HK-2 (cell line): ENCODE measurements around the gene DMRTA1.
"Not testable (repeated sequence)": the region's sequence is repeated elsewhere in the genome, so short reads cannot be mapped to it uniquely, and the experiment has no call there.

ENCODE experiments used
- DNase-seq: peaks from one replicate; pipeline ENCODE4 v3.0.0-alpha.2; 2018; ENCODE audit not compliant: unreplicated experiment

DMRTA1 gene

GRCh38 chr9:22446589-22446949, at the start of gene DMRTA1:
TSS of gene DMRTA1 (plus strand) at chr9:22446824. CDS start at chr9:22447066, 242 bp downstream.
- peak; percentile 79 for DNase-seq

- DNase-seq: no peak
Observed at GRCh38 chr9:22401671-22402070, 45.0 kb upstream of the DMRTA1 start.

- DNase-seq: no peak
Observed at GRCh38 chr9:22405869-22406659, 40.6 kb upstream of the DMRTA1 start.

GRCh38 chr9:22413884-22414283, 32.7 kb upstream of the DMRTA1 start:
- DNase-seq: no peak

GRCh38 chr9:22415941-22416691, 30.5 kb upstream of the DMRTA1 start:
- DNase-seq: no peak

- DNase-seq: no peak
Observed at GRCh38 chr9:22416692-22417060, 29.9 kb upstream of the DMRTA1 start.

GRCh38 chr9:22423566-22423965, 23.1 kb upstream of the DMRTA1 start:
- DNase-seq: no peak

GRCh38 chr9:22424616-22425015, 22.0 kb upstream of the DMRTA1 start:
- DNase-seq: no peak

- no peak for DNase-seq
Observed at GRCh38 chr9:22425551-22425950, 21.1 kb upstream of the DMRTA1 start.

- DNase-seq: no peak
Observed at GRCh38 chr9:22427226-22427880, 19.3 kb upstream of the DMRTA1 start.

- no peak for DNase-seq
Observed at GRCh38 chr9:22433691-22434090, 12.9 kb upstream of the DMRTA1 start.

- DNase-seq: not testable (repeated sequence)
Observed at GRCh38 chr9:22435252-22435651, 11.4 kb upstream of the DMRTA1 start.

- DNase-seq: not testable (repeated sequence)
Observed at GRCh38 chr9:22437461-22438067, 9.1 kb upstream of the DMRTA1 start.

- DNase-seq: no peak
Observed at GRCh38 chr9:22440841-22441240, 5.8 kb upstream of the DMRTA1 start.

GRCh38 chr9:22446950-22447617, 460 bp downstream of the DMRTA1 start:
- peak; percentile 76 for DNase-seq

GRCh38 chr9:22447618-22448305, 1.1 kb downstream of the DMRTA1 start:
- DNase-seq: peak; percentile 22

GRCh38 chr9:22449719-22450118, 3.1 kb downstream of the DMRTA1 start:
- no peak for DNase-seq

- DNase-seq: peak; percentile 24
Observed at GRCh38 chr9:22452415-22453010, 5.9 kb downstream of the DMRTA1 start.

GRCh38 chr9:22454016-22454415, 7.4 kb downstream of the DMRTA1 start:
- DNase-seq: no peak

GRCh38 chr9:22455181-22455580, 8.6 kb downstream of the DMRTA1 start:
- DNase-seq: no peak

GRCh38 chr9:22457448-22457847, 10.8 kb downstream of the DMRTA1 start:
- no peak for DNase-seq
